HG02571 (cell line): ENCODE data around the gene FHOD3.

Experiments
- ATAC-seq: cut with Tn5 transposase; IDR thresholded peaks from one replicate; pipeline ENCODE4 v1.9.1; 2021; ENCODE audit warnings: mild to moderate bottlenecking, moderate library complexity; ENCODE audit not compliant: unreplicated experiment

The FHOD3 gene

GRCh38 chr18:36378205-36378604 is 80.7 kb downstream of the FHOD3 start:
- ATAC-seq = no peak

- no peak for ATAC-seq
These were observed 82.0 kb downstream of the FHOD3 start for GRCh38 chr18:36379435-36379984.

- ATAC-seq = no peak
These were observed 82.8 kb downstream of the FHOD3 start for GRCh38 chr18:36380173-36380827.

GRCh38 chr18:36381075-36381474 is 83.6 kb downstream of the FHOD3 start:
- no peak for ATAC-seq

- ATAC-seq = no peak
These were observed 85.3 kb downstream of the FHOD3 start for GRCh38 chr18:36382854-36383253.

- no peak for ATAC-seq
These were observed 88.8 kb downstream of the FHOD3 start for GRCh38 chr18:36386150-36386920.

- ATAC-seq = no peak
These were observed 89.8 kb downstream of the FHOD3 start for GRCh38 chr18:36387310-36387709.

- no peak for ATAC-seq
These were observed 90.8 kb downstream of the FHOD3 start for GRCh38 chr18:36388310-36388709.

- ATAC-seq = no peak
These were observed 91.5 kb downstream of the FHOD3 start for GRCh38 chr18:36389027-36389426.

- ATAC-seq = no peak
These were observed 92.5 kb downstream of the FHOD3 start for GRCh38 chr18:36389811-36390581.

GRCh38 chr18:36391426-36392145 is 94.1 kb downstream of the FHOD3 start:
- no peak for ATAC-seq

GRCh38 chr18:36392164-36392978 is 94.9 kb downstream of the FHOD3 start:
- ATAC-seq = no peak

GRCh38 chr18:36392979-36393287 is 95.4 kb downstream of the FHOD3 start:
- no peak for ATAC-seq

- ATAC-seq = no peak
These were observed 97.0 kb downstream of the FHOD3 start for GRCh38 chr18:36394486-36394885.

- ATAC-seq = no peak
These were observed 98.7 kb downstream of the FHOD3 start for GRCh38 chr18:36396190-36396589.

- ATAC-seq = no peak
These were observed 99.5 kb downstream of the FHOD3 start for GRCh38 chr18:36397033-36397432.

GRCh38 chr18:36398419-36398818 is 100.9 kb downstream of the FHOD3 start:
- ATAC-seq = no peak

- ATAC-seq = no peak
These were observed 101.5 kb downstream of the FHOD3 start for GRCh38 chr18:36399055-36399454.

GRCh38 chr18:36401462-36401861 is 103.9 kb downstream of the FHOD3 start:
- ATAC-seq = no peak

- no peak for ATAC-seq
These were observed 105.4 kb downstream of the FHOD3 start for GRCh38 chr18:36402765-36403396.
